A549 (cell line): ENCODE data around the gene ZNF793. TPM values are rescaled to one million over a fixed set of nuclear protein-coding genes. Genes with fewer than 3 reads are reported as not detected.

Experiments
- ATAC-seq, 2 experiments: fragments of 200-7000 bp in 1 of 2; fragments of >200 bp in 1 of 2; cut with Nextera tagmentation in 1 of 2; cut with Tn5 transposase in 1 of 2; 3 replicates each; pipeline versions ENCODE4 v1.8.0 to v1.9.1; 2018 to 2020; ENCODE audit warnings: mild to moderate bottlenecking in 1 of 2, moderate library complexity in 1 of 2
- CTCF ChIA-PET: fragments of 300-600 bp; sonication (Branson Sonifier 250); formaldehyde crosslinking; extraction: SDS; loops from one replicate; lab custom pipeline; 2021; ENCODE audit warnings: antibody characterized with exemption, inconsistent platforms; lab: Yijun Ruan, JAX
- POLR2A ChIA-PET: fragments of 350-600 bp; formaldehyde crosslinking; extraction: SDS; loops from one replicate; lab custom pipeline; 2021; ENCODE audit warnings: antibody characterized with exemption, inconsistent platforms; lab: Yijun Ruan, JAX
- DNase-seq, 2 experiments: peaks; one replicate each; pipeline versions ENCODE4 v3.0.0 to v3.0.0-alpha.2; 2011 to 2016; ENCODE audit warnings: low read depth in 1 of 2, low spot score in 1 of 2
- FAIRE-seq: peaks from 2 replicates; lab custom pipeline; 2011; peaks lifted over from hg19 to GRCh38; lab: Jason Lieb, UNC
- H3K27ac ChIP-seq, 2 experiments: fragments of >200 bp; sonication (Bioruptor Twin); formaldehyde crosslinking; 3 replicates each; pipeline ENCODE4 v1.5.1; 2016 to 2017
- H3K4me1 ChIP-seq: fragments of >200 bp; sonication (Bioruptor Twin); formaldehyde crosslinking; 3 replicates; pipeline ENCODE4 v1.6.1; 2016
- H3K4me2 ChIP-seq: fragments of >200 bp; sonication (Bioruptor Twin); formaldehyde crosslinking; 3 replicates; pipeline ENCODE4 v1.6.1; 2016
- H3K4me3 ChIP-seq: fragments of >200 bp; sonication (Bioruptor Twin); formaldehyde crosslinking; 3 replicates; pipeline ENCODE4 v1.5.1; 2016
- H3K9me3 ChIP-seq: fragments of >200 bp; sonication (Bioruptor Twin); formaldehyde crosslinking; 3 replicates; pipeline ENCODE4 v1.6.1; 2016
- CBX2 ChIP-seq: fragments of 200-600 bp; sonication (generic); IDR thresholded peaks from 2 replicates; pipeline ENCODE4 v1.6.1; 2016; ENCODE audit warnings: low read depth, mild to moderate bottlenecking, borderline replicate concordance
- EHF ChIP-seq: fragments of 250-450 bp; sonication (Bioruptor Pico); IDR thresholded peaks from 2 replicates; pipeline ENCODE4 v1.5.0; 2020; ENCODE audit warnings: mild to moderate bottlenecking
- FOSL2 ChIP-seq, 2 experiments: fragments of 450-650 bp in 1 of 2; fragments of >200 bp in 1 of 2; sonication (Bioruptor Twin) in 1 of 2; formaldehyde crosslinking; IDR thresholded peaks; 2 replicates each; pipeline versions ENCODE4 v1.5.0 to v1.6.1; 2016 to 2020; ENCODE audit warnings: mild to moderate bottlenecking in 1 of 2, moderate library complexity in 1 of 2
- GATA3 ChIP-seq: IDR thresholded peaks from 2 replicates; pipeline ENCODE4 v1.6.1; 2012; ENCODE audit warnings: borderline replicate concordance
- HOXA7 ChIP-seq: fragments of 250-450 bp; sonication (Bioruptor Pico); IDR thresholded peaks from 2 replicates; pipeline ENCODE4 v1.5.0; 2020; ENCODE audit warnings: mild to moderate bottlenecking, moderate library complexity
- JUN ChIP-seq, 2 experiments: fragments of >200 bp; sonication (Bioruptor Twin); formaldehyde crosslinking; IDR thresholded peaks; 2 replicates in 1 of 2; 3 replicates in 1 of 2; pipeline ENCODE4 v1.6.1; 2016 to 2017
- KDM5A ChIP-seq: fragments of 200-600 bp; sonication (generic); IDR thresholded peaks from 2 replicates; pipeline ENCODE4 v1.6.1; 2016; ENCODE audit warnings: antibody characterized with exemption, mild to moderate bottlenecking
- MAZ ChIP-seq: fragments of 150-350 bp; IDR thresholded peaks from 2 replicates; pipeline ENCODE4 v1.6.1; 2014; ENCODE audit warnings: antibody characterized with exemption, low read depth, low read length, borderline replicate concordance
- MYC ChIP-seq: IDR thresholded peaks from 2 replicates; pipeline ENCODE4 v1.6.1; 2012; ENCODE audit warnings: mild to moderate bottlenecking, inconsistent platforms, low read length, improper control_type of control experiment, borderline replicate concordance
- RNF2 ChIP-seq: fragments of 200-600 bp; sonication (generic); IDR thresholded peaks from 2 replicates; pipeline ENCODE4 v1.6.1; 2016; ENCODE audit warnings: low read depth, mild to moderate bottlenecking, antibody characterized with exemption, moderate library complexity, borderline replicate concordance
- ZC3H11A ChIP-seq: fragments of 450-650 bp; IDR thresholded peaks from 2 replicates; pipeline ENCODE4 v1.6.1; 2014; ENCODE audit warnings: antibody characterized with exemption, mild to moderate bottlenecking
- ZFP36 ChIP-seq: fragments of 450-650 bp; IDR thresholded peaks from 2 replicates; pipeline ENCODE4 v1.6.1; 2014; ENCODE audit warnings: borderline replicate concordance; ENCODE audit not compliant: partially characterized antibody
- ZSCAN20 ChIP-seq: fragments of 250-450 bp; sonication (Bioruptor Pico); IDR thresholded peaks from 2 replicates; pipeline ENCODE4 v1.8.0; 2022; ENCODE audit warnings: mild to moderate bottlenecking, moderate library complexity
- WGBS: methylation state at CpG from one replicate; pipeline ENCODE4 v1.1.6; 2017; ENCODE audit errors: missing lambda C conversion rate; 5-methylcytosine and 5-hydroxymethylcytosine counted together
- polyA plus RNA-seq, 4 experiments: library from polyadenylated mRNA; depleted of rRNA in 3 of 4; stranded (reverse); fragments of >200 nt; fragmentation: RNase III in 1 of 4; extraction: RNeasy Plus Mini Kit Qiagen cat#74134 plus additional on column Dnase treatment in 1 of 4; gene quantifications; 2 replicates in 3 of 4; 3 replicates in 1 of 4; pipeline ENCODE4 v1.2.3, GENCODE V29; 2011 to 2017
- TF ChIP-seq, protein P1 (sequence below): fragments of 150-350 bp; IDR thresholded peaks from 2 replicates; pipeline ENCODE4 v1.6.1; 2014; ENCODE audit warnings: low read depth, mild to moderate bottlenecking, low read length
- TF ChIP-seq, protein P2 (sequence below): fragments of 200-600 bp; sonication (generic); IDR thresholded peaks from 2 replicates; pipeline ENCODE4 v1.6.1; 2016; ENCODE audit warnings: antibody characterized with exemption, mild to moderate bottlenecking, moderate library complexity
- TF ChIP-seq, protein P3 (sequence below): fragments of >200 bp; sonication (Bioruptor Twin); formaldehyde crosslinking; IDR thresholded peaks from 3 replicates; pipeline ENCODE4 v1.5.1; 2016
- TF ChIP-seq, protein P4 (sequence below): fragments of 250-450 bp; sonication (Bioruptor Pico); IDR thresholded peaks from 2 replicates; pipeline ENCODE4 v1.5.0; 2021; ENCODE audit warnings: mild to moderate bottlenecking, moderate library complexity, borderline replicate concordance

ZNF793 gene
- polyA plus RNA-seq, 2 of the 4 experiments (the other 2 are of a cell fraction), result 0.12 to 0.17 TPM

DNA sequence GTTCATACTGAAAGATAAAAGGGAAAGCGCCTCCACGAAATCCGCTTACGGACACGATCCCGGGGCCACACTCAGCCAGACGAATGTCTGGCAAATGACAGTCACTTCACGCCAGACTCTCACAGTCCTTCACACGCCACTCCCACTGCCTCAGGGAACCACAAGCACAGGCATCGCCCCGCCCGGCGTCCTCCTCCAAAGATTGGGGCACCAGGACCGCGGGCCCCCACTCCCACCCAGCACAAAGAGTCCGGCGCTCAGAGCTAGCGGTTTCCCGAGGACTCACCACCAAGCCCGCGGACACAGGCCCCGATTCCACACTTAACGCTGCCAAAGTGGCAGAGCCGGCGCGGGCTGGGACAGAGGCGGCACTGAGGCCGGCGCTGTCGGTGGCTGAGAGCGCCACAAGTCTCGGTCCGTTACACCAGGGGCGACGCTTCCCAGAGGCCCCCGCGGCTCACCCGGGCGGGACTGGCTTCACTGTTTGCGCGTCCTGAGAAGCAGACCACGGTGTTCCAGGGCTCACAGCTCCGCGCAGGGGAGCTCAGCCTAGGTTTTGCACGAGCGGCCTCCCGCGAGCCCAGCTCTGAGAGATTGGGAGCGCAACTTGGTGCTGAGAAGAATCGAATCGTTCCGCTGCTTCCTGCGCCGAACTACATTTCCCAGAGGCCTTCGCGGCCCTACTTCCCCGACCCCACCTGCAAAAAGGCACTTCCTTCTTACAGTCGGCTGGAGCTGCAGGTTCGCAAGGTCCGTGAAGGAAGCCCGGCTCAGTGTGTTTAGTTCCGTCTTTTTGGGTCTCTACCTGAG, 39.7 kb upstream of the ZNF793 start, which contains the start of gene ZNF569 (continued):
- TF ChIP-seq, protein P1, sequence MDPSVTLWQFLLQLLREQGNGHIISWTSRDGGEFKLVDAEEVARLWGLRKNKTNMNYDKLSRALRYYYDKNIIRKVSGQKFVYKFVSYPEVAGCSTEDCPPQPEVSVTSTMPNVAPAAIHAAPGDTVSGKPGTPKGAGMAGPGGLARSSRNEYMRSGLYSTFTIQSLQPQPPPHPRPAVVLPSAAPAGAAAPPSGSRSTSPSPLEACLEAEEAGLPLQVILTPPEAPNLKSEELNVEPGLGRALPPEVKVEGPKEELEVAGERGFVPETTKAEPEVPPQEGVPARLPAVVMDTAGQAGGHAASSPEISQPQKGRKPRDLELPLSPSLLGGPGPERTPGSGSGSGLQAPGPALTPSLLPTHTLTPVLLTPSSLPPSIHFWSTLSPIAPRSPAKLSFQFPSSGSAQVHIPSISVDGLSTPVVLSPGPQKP, result no peak
- TF ChIP-seq ZFP36, result no peak
- no peak for TF ChIP-seq EHF (CRISPR knock-in tag)
- no peak for TF ChIP-seq KDM5A
- TF ChIP-seq HOXA7, result no peak
- peak; percentile 52; the same call in 1 of the 2 replicates for TF ChIP-seq RNF2
- TF ChIP-seq ZC3H11A, result peak; percentile 29; the same call in 1 of the 2 replicates

DNA sequence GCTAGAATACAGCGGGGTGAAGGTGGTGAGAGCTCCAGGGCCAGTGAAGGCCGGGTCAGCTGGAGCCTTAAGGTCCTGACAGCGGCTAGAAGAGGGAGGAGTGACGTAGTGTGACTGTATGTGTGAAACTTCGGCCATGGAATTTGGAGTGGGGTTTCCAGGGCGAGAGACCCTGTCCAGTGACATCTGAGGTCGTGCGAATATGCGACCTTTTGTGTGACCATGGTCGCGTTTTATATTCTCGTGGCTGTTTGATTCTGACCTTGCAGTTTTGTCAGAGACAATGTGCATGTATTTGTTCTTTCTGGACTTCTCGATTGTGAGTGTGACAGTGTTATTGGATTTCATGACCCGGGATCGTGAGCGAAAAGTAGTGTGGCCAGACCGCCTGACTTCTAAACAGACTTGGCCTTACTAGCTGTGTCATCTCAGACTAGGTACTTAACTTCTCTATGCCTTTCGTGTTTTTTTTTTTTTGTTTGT, 39.1 kb upstream of the ZNF793 start:
- ChIA-PET CTCF (interaction anchor here (0.6 kb wide), 1 partner anchor 28 kb away, joined by 4 read pairs; no protein-coding TSS in a partner anchor), POLR2A (interaction anchor here (0.9 to 1.6 kb wide), 5 partner anchors 97 to 978 kb away, joined by 5 to 7 read pairs (median 6); partner anchors contain the start of genes ZNF527, ZNF540, ZNF566 and ZNF571)
- peak overlapping the region; percentile 63 for H3K4me3 ChIP-seq
- H3K4me1 ChIP-seq, result no peaks in the 10 kb centered on the region
- peaks cover 80% of the 10 kb centered on the region for H3K9me3 ChIP-seq
- peak overlapping the region; percentile 72 for H3K4me2 ChIP-seq
- no peak for DNase-seq
- TF ChIP-seq MAZ, result no peak
- TF ChIP-seq CBX2, result no peak
- TF ChIP-seq JUN (IDR thresholded peaks at IDR 0.05), result no peak; a peak in 1 of 5 replicates
- TF ChIP-seq, protein P2, sequence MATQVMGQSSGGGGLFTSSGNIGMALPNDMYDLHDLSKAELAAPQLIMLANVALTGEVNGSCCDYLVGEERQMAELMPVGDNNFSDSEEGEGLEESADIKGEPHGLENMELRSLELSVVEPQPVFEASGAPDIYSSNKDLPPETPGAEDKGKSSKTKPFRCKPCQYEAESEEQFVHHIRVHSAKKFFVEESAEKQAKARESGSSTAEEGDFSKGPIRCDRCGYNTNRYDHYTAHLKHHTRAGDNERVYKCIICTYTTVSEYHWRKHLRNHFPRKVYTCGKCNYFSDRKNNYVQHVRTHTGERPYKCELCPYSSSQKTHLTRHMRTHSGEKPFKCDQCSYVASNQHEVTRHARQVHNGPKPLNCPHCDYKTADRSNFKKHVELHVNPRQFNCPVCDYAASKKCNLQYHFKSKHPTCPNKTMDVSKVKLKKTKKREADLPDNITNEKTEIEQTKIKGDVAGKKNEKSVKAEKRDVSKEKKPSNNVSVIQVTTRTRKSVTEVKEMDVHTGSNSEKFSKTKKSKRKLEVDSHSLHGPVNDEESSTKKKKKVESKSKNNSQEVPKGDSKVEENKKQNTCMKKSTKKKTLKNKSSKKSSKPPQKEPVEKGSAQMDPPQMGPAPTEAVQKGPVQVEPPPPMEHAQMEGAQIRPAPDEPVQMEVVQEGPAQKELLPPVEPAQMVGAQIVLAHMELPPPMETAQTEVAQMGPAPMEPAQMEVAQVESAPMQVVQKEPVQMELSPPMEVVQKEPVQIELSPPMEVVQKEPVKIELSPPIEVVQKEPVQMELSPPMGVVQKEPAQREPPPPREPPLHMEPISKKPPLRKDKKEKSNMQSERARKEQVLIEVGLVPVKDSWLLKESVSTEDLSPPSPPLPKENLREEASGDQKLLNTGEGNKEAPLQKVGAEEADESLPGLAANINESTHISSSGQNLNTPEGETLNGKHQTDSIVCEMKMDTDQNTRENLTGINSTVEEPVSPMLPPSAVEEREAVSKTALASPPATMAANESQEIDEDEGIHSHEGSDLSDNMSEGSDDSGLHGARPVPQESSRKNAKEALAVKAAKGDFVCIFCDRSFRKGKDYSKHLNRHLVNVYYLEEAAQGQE, result no peak
- TF ChIP-seq GATA3, result peak; percentile 15; the same call in 1 of the 2 replicates
- TF ChIP-seq, protein P3, sequence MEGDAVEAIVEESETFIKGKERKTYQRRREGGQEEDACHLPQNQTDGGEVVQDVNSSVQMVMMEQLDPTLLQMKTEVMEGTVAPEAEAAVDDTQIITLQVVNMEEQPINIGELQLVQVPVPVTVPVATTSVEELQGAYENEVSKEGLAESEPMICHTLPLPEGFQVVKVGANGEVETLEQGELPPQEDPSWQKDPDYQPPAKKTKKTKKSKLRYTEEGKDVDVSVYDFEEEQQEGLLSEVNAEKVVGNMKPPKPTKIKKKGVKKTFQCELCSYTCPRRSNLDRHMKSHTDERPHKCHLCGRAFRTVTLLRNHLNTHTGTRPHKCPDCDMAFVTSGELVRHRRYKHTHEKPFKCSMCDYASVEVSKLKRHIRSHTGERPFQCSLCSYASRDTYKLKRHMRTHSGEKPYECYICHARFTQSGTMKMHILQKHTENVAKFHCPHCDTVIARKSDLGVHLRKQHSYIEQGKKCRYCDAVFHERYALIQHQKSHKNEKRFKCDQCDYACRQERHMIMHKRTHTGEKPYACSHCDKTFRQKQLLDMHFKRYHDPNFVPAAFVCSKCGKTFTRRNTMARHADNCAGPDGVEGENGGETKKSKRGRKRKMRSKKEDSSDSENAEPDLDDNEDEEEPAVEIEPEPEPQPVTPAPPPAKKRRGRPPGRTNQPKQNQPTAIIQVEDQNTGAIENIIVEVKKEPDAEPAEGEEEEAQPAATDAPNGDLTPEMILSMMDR, result no peak
- no peak for TF ChIP-seq MYC
- no peak for TF ChIP-seq ZSCAN20 (CRISPR knock-in tag)
- TF ChIP-seq FOSL2 (IDR thresholded peaks at IDR 0.05), result no peak
- TF ChIP-seq FOSL2 (CRISPR knock-in tag; IDR thresholded peaks at IDR 0.05), result 0 out of 2 replicates have a peak, but pooled peaks have one; percentile 3
- TF ChIP-seq, protein P4, sequence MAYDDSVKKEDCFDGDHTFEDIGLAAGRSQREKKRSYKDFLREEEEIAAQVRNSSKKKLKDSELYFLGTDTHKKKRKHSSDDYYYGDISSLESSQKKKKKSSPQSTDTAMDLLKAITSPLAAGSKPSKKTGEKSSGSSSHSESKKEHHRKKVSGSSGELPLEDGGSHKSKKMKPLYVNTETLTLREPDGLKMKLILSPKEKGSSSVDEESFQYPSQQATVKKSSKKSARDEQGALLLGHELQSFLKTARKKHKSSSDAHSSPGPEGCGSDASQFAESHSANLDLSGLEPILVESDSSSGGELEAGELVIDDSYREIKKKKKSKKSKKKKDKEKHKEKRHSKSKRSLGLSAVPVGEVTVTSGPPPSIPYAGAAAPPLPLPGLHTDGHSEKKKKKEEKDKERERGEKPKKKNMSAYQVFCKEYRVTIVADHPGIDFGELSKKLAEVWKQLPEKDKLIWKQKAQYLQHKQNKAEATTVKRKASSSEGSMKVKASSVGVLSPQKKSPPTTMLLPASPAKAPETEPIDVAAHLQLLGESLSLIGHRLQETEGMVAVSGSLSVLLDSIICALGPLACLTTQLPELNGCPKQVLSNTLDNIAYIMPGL, result no peak
- peak overlapping the region; percentile 80 to 87; a peak in 4 of 6 replicates for H3K27ac ChIP-seq
- ATAC-seq, result no peak; a peak in 1 of 6 replicates
- WGBS, result 78% methylated on average over 18 of the region's 18 CpGs
- FAIRE-seq, result no peak
